ENCODE data around the gene CDCP1.
A peak's percentile ranks its signal among the peaks of the same experiment; 100 is the strongest.
"Not testable (repeated sequence)": the region's sequence is repeated elsewhere in the genome, so short reads cannot be mapped to it uniquely, and the experiment has no call there.

Gene CDCP1

DNA sequence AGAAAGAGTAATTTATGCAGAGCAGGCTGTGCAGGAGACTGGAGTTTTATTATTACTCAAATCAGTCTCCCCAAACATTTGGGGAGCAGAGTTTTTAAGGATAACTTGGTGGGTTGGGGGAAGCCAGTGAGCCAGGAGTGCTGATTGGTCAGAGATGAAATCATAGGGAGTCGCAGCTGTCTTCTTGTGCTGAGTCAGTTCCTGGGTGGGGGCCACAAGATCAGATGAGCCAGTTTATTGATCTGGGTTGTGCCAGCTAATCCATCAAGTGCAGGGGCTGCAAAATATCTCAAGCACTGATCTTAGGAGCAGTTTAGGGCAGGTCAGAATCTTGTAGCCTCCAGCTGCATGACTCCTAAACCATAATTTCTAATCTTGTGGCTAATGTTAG lies 92.4 kb downstream of the CDCP1 start:
- DNase-seq = not testable (repeated sequence)

GRCh38 chr3:45051685-45052084 lies 94.5 kb downstream of the CDCP1 start:
- no peak for DNase-seq

DNA sequence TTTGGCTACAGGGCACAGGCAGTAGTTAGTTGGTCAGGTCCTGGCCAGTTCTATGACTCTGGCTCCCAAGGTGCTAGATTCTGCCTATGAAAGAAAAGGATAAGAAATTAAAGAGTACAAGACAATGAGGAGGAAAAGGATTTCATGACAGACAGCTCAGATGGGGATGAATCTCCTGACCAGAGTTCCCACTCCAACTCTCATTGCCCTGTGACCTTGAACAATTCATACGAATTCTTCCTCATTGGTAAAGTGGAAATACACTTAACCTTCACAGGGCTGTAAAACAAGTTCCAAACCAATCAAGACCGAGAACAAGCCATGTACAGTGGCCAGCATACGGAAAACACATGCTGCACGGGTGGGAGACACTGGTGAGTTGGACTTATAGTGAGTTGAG lies 96.4 kb downstream of the CDCP1 start:
- no peak for DNase-seq

DNA sequence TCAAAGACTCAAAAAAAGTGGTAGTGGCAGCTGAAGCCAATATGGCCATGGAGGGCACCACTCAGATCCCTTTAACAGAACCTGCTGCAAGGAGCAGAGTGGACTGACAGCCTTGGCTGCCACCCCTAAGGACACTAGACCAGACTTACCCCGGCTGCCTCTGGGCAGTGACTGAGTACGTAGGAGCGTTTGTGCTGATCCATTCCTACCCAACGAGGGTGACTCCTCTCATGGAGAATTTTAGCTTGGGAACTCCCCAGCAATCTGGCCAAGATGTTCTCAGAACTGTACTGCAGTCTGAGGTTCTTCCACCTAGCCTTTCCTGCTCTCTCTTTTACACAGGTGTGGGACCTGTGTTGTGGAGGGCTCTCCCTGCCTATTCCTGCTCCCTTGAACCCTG lies 97.9 kb downstream of the CDCP1 start:
- no peak for DNase-seq

- DNase-seq = no peak
These were observed 102.4 kb downstream of the CDCP1 start for GRCh38 chr3:45043728-45044299.

DNA sequence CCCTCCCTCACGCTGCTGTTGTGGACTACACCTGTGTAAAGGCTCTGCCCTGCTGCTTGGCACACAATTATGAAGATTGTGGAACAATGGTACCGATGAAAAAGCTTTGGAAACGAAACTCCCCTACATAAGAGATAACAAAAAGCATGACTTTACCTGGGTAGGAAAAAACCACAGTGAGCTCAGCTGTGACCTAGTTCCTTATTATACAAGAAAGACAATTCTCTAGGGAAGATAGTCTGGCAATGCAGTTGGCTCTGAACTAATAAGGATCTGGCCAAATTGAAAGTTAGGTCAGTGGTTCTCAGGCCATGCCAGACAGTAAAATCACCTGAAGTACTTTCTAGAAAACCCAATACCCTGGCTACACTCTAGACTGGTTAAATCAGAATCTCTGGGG lies 104.0 kb downstream of the CDCP1 start:
- no peak for DNase-seq

GRCh38 chr3:45041666-45042065 lies 104.5 kb downstream of the CDCP1 start:
- DNase-seq = no peak

- DNase-seq = peak; percentile 73
These were observed 108.3 kb downstream of the CDCP1 start for GRCh38 chr3:45037720-45038455.

- no peak for DNase-seq
These were observed 110.5 kb downstream of the CDCP1 start for GRCh38 chr3:45035441-45036301.

- DNase-seq = no peak
These were observed 111.4 kb downstream of the CDCP1 start for GRCh38 chr3:45034612-45035252.

DNA sequence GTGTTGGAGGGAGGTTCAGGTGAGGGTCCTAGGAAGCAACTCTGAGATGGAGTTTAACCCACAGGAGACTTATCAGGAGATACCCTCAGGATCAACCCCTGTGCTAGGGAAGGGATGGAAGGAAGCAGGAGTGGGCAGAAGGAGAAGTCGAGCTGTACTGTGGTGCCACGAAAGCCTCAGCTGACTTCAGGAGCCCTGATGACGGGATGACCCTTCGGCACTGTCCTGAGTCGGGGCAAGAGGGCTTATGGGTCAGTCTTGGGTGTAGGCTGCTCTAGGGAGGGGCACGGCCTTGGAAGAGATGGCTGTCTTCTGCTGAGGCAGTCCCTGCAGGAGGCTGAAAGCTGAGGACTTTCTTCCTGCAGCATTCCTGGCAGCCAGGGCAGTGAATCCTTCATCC lies 112.4 kb downstream of the CDCP1 start:
- no peak for DNase-seq

All from NCI-H1105 treated with DMSO at 0.1 percent for 48 hours (cell line).